Stimulated activated CD4-positive, alpha-beta T cell treated with anti-CD3 and anti-CD28 coated beads, Interleukin-15, amount 100 ng/mL, for 48 hours (primary cell): ENCODE results near the gene CST6.
A peak's percentile ranks its signal among the peaks of the same experiment; 100 is the strongest.
"Not testable (repeated sequence)": the region's sequence is repeated elsewhere in the genome, so short reads cannot be mapped to it uniquely, and the experiment has no call there.

Experiments used
- DNase-seq, 2 donors: peaks; one replicate each; pipeline ENCODE4 v3.0.0-alpha.2; 2020; ENCODE audit warnings: low read depth in 2 of 2

Gene CST6

DNA sequence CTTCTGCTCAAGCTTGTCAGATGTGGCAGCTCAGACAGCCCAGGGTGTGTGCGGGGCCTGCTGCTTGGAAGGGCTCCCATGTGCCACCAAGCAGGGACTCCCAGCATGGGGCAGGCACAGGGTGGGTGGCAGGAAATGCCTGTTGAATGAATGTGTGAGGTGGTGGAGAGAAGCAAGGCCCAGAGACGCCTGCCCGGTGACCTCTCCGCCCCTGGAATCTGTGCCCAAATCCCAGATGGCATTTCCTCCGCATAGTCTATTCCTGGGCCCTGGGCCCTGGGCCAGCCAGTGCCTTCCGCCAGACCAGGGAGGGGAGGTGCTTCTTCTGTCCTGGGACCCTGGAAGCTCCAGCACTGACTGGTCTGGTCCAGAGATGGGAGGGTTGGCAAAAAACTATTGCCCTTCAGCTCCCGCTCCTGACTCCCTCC, 3.7 kb downstream of the CST6 start:
- no peak for DNase-seq

DNA sequence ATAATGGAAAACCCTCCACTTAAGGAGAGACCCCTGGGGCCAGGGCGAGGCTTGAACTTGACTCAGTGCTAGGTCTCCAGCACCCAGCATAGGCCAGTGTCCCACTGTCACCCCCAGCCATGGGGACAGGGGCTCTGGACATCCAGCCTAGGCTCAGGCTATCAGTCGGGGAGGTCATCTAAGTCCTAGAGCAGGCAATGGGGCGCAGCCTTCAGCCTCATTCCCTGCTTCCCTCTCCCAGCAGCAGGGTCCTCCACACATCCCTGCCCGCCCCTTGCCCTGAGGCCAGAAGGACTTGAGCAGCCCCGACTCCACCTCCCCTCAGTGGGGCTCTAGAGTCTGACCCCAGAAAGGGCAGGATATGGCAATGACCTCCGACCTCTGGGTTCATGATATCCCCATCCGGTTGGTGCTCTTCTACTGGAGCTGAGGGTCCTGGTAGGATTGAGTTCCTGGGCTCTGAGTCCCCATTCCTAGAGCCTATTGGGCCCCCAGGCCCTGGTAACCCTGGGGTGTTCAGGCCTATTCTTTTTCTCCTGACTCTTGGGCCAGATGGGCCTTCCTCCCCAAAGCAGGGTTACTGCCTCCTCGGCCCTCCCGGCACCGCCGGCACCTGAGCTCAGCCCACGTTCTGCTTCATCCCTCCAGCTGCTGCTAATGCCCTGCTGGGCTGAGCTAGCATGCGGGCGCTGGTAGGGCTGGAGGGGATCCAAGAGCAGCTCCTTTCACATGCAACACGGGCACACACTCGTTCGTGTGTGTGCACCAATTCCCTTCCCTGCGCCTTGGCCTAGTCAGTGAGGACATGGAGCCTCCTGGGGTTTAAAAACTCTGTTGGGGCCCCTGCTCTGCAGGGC, 4.4 kb downstream of the CST6 start:
- no peak for DNase-seq

DNA sequence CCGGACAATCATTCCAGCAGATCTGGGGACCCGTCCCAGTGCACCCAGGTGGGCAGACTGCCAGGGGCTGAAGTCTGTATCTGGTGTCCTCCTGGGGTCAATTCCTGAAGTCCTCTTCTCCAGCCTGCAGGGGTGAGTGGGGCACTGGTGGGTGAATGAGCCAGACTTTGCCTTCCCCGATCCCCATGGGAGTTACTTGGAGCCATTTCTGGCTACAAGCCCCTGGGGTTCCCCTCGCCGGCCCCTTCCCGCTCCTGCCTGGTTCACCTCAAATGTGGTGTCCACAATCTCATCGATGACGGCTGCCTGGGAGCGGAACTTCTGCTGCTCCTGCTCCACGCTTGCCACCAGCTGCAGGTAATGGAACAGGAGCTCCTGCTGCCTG, 5.0 kb downstream of the CST6 start:
- DNase-seq: no peak

DNA sequence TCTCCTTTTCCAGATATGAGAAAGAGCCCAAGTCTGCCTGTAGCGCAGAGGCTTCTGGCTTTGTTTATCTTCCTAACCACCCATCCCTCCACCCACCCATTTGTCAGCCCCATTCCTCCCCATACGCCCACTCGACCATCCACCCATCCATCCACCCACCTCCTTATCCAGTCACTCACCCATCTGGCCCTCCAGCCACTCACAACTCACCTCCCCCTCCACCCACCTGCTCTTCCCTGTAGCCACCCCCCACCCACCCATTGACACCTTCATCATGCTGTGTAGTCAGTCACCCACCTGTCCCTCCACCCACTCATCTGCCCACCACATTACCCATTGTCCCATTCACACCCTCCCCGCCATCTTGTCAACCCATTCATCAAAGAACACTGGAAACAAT, 5.5 kb downstream of the CST6 start:
- no peak for DNase-seq

DNA sequence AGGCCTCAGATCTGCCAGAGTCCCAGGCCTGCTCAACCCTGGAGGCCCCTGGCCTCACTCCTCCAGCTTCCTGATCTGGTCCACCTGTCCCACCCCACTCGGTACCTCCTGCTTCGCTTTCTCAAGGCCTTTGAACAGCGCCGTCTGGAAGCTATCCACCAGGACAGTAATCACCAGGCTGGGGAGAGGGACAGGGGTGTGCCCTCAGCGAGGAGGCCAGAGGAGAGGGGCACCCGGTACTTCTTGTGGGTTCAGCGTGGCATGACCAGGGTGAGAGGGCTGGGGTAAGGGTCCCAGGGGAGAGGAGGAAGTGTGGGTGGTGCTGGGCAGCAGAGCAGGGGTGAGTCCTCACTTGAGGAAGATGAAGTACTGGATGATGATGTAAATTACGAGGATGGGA, 8.4 kb downstream of the CST6 start:
- no peak for DNase-seq

DNA sequence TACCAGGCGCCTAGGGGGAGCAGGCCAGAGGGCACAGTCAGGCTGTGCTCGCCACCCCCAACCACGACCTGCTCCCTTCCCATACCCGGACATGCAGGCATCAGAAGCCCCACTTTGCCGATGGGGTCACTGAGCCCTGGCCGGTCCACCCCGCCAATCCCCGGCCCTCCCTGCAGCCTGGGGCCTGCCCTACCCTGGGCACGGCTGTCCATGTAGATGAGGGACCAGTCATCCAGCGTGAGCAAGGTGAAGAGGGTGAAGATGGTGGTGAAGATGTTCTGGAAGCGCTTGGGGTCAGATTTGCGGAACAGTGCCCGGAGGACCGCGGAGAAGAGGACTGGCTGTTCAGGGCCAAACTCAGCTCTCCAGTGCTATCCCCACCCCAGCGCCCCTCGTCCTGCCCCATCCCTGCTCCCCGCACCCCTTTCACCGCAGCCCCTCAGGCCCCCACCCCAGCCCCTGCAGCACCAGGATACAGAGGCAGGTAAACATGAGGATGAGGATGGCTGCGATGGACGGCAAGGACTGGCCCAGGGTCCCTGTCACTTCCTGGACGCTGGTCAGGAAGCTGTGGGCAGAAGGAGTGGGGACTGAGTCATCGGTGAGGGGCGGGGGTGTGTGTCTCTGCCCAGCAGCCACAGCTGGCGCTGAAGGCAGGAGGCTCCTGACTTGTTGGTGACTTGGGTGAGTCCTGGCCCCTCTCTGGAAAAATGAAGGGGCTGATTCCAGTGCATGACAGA, 9.0 kb downstream of the CST6 start:
- DNase-seq: no peak

DNA sequence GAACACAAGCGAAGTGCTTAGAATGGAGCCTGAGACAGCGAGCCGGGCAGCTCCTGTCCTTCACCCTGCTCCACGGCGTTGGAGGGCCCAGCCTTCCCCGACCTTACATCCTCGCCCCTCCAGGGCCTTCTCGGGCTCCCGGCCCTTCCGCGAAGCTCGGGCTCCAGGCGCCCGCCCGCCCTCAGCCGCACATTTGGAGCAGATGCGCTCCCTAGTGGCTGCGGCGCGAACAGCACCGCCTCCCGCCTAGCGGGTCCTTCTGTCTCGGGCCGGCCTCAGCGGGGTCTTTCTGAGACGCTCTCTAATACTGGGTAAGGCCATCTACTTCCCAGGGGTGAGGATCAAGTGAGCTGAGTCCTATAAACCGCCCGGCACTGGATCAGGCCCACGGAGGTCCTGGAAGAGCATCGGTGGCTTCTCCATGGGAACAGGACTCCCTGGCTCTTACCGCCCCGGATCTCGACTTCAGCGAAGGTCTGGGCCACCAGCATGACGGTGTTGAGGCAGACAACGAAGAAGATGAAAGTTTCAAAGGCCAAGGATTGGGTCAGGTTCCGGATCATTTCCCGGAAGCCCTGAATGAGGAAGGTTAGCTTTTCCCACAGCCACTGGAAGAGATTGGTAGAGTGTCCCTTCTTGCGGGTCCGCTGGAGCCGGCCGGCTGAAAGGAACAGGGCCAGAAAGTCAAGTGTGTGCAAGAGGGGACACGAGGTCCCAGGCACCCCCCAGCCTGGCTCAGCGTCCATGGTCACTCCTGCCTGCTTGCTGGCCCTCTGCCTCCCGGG, 10.8 kb downstream of the CST6 start:
- peak; percentile 55 to 70 for DNase-seq

DNA sequence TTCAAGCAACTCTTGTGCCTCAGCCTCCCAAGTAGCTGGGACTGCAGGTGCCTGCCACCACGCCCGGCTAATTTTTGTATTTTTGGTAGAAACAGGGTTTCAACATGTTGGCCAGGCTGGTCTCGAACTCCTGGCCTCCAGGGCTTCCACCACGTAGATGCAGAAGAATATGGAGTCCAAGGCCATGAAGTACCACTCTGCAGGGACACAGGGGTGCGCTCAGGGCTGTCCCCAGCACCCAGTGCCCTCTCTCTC, 11.3 kb downstream of the CST6 start:
- not testable (repeated sequence) for DNase-seq

DNA sequence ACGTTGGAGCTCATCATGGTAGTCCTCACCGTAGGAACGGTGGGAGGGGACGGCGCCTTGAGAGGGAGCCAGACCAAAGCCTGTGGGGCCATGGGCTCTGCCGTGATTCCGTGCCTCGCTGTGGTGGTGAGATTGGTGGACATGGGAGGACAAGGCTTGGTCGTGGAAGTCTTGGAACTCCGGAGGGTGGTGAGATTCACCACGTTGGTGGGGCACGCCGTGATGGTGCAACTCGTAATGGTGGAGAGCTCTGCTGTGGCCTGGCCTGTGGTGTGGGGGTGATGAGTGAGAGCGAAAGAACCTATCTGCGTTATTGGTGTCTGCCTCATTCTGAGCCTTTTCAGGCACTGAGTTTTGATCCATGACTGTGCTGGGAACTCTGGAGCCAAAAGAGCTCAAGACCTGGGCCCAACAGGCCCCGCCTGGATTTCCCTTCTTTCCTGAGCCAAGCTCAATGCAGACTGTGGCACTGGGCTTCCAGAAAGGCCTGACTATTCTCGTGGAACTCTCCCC, 14.3 kb downstream of the CST6 start, which contains the start of gene CATSPER1:
TSS of gene CATSPER1 (minus strand) at position 463 of the 513 bp plus-strand sequence. CDS start at position 363, 100 bp downstream.
- DNase-seq: no peak

DNA sequence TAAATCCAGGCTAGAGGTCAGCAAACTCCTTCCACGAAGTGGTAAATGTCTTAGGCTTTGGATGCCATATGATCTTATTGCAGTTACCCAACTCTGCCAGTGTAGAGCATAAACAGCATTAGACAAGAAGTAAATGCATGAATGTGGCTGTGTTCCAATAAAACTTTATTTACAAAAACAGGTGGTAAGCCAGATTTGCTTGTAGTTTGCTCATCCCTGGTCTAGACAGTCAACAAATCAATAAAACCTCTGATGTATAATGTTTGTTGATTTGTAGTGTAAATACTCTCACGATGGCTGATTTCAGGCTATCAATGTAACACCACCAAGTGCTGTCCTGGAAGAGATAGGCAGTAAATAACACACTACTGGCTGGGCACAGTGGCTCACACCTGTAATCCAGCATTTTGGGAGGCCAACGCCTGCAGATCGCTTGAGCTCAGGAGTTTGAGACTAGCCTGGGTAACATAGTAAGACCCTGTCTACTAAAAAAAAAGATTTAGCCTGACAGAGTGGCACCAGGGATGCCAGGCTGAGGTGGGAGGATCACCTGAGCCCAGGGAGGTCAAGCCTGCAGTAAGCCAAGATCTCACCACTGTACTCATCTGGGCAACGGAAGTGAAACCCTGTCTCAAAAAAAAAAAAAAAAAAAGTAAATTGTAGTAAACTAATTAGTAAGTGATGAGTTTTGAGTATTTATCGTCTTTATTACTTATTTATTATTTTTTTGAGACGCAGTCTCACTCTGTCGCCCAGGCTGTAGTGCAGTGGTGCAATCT, 21.3 kb downstream of the CST6 start:
- DNase-seq: no peak

DNA sequence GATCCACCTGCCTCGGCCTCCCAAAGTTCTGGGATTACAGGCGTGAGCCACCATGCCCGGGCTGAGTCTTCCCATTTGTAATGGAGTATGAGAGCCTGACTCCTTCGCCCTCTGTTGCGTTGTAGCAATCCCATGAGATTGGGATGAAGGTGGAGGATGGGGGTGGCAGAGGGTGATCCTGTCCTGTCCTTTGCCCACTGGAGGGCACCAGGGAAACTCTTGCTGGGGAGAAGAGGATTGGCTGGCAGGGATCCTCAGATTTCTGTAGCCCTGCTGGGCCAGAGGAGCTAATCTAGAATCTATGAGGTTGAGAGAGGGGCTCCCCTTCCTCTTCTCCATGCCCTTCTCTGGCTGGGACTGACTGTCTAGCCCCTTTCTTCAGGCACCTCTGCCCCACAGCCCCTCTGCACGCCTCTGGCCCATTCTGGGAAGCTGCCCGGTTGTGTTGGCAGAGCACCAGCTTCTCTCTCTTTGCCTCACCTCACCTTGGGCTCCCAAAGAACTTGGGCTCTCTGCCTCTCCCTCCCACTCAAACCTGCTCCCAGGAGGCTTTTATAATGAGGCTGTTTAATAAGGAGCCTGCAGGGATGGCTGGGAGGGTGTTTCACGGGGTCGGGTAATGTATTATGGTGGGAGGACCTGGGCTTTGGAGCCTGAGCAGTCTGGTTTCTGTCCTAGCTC, 24.0 kb downstream of the CST6 start:
- no peak for DNase-seq

DNA sequence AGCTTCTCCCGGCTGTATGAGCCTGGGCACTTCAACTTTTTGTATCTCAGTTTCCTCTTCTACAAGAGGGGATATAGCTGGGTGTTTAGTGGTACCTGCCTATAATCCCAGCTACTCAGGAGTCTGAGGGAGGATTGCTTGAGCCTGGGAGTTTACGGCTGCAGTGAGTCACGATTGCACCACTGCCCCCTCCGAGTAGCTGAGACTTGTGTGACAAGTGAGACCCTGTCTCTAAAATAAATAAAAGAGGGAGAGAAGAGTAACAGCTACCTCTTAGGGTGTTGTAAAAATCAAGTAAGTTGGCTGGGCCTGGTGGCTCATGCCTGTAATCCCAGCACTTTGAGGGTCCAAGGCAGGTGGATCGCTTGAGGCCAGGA, 24.5 kb downstream of the CST6 start:
- no peak for DNase-seq

DNA sequence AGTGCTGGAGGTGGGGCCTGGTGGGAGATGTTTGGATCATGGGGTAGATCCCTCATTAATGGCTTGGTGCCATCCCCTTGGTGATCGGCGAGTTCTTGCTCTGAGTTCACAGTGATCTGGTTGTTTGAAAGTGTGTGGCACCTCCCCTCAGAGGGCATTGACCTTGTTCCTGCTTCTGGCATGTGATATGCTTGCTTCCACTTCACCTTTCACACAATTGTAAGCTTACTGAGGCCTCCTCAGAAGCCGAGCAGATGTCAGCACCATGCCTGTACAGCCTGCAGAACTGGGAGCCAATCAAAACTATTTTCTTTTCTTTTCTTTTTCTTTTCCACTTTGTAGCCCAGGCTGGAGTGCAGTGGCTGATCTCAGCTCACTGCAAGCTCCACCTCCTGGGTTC, 25.5 kb downstream of the CST6 start:
- DNase-seq: no peak

DNA sequence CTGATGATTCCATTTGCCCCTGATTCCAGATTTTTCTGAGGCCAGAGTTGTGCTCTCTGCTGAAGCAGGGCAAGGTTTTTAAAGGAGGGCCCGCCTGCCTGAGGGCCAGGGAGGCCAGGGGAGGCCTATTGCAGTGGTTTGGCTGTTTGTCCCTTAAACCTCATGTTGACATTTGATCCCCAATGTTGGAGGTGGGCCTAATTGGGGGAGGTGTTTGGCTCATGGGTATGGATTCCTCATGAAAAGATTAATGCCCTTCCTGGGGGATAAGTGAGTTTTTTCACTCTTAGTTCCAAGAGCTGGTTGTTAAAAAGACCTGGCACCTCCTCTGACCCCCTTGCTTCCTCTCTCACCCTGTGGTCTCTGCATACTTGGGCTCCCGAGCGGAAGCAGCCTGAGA, 28.0 kb downstream of the CST6 start:
- no peak for DNase-seq

DNA sequence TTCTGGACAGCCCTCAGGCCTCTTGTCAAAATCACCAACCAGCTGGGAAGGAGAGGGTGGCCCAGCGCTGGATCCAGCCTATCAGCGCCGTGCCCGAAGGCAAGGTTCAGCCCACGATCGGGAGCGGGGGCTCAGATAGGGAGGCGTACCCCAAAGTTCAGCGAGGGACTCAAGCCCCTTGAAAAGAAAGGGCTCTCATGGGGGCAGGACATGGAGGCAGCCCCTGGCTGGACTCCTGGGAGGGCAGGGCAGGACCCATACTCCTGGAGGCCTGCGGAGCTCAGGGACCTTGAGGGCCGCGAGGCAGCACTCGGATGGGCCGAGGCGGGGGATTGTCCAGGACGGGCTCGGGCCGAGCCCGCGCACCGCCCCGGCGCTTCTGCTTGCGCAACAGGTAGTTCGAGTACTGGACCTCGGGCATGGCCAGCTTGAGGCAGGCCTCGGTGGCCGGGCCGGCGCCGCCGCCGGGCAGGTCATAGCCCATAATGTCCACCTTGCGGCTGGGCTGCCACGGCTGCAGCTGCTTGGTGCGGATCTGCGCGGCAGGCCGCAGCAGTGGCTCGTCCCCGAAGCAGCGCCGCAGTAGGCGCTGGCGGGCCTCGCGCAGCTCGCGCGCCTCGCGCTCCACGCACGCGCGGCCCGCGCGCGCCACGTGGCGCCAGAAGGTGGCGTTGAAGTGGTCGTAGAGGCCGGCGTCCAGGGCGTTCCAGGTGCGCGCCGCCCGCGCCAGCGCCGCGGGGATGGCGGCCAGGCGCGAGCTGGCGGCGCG, 30.6 kb downstream of the CST6 start:
- no peak for DNase-seq

DNA sequence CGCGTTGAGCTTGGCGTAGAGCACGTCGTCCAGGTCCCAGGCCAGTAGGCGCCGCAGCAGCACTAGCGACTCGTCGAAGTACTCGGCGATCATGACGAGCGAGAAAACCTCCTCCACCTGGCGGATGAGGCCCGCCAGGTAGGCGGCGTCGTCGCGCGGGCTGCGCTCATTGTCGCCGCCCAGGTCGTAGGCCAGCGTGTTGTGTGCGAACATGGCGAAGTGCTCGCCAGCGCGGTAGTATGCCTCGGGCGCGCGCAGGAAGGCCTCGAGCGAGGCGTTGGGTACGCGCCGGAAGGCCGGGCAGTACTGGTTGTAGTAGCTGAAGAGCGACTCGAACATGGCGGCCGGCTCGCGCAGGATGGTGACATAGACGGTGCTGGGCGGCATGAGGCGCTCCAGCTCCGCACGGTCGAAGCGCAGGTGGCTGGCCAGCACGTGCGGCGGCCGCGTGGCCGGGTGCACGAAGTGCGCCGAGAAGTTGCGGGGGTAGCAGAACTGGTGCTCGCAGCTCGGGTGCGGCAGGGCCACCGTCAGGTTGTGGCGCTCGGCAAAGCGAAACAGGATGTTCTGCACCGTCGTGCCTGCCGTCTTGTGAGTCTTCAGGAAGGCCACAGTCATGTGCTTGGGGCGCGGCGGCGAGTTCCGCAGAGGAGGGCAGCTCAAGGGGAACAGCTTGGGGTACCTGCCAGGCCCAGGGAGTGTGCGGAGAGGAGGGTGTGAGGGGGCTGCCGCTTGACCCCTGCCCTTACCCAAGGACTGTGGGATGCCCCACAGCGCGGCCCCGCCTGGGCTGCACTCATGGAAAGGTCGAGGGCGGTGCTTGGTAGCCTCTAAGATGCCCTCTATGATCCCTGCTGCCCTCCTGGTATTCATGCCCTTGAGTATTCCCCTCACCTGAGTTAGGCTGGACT, 31.4 kb downstream of the CST6 start:
- DNase-seq: no peak

DNA sequence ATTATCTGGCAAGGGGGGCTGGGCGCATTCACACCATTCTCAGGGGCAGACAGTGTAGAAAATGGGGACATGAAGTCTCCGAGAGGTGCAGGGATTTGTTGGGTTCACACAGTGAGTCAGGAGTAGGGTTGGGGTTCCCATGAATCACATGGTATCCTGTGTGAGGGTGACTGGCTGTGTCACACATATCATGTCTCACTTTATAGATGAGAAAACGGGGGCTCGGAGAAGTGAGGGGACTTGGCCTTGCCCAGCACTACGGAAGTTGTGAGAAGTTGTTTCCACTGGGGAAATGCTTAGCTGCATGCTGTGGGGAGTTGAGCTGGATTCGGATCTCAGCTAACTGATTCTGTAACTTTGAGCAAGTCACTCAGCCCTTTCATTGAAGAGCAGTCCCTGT, 32.9 kb downstream of the CST6 start:
- no peak for DNase-seq

DNA sequence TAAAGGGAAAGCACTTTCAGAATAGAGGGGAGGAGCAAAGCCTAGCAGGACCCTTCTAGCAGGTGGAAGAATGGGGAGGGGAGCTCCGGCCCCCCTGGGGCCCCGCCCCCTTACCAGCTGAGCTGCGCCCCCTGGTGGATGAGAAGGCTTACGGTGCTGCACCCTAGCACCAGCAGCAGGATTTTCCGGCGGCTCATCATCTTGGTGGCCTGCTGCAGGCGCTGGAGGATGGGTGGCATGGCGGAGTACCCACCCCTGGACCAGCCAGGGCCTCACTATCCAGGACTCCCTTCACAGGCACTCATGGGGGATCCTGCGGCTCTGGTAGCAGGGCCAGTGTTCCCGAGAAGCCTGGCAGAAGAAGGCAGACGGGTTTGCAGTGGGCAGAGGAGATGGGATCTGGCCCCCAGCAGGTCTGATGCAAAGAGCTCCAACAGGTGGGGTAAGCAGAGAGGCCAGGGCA, 33.4 kb downstream of the CST6 start:
- peak; percentile 61 to 84 for DNase-seq

DNA sequence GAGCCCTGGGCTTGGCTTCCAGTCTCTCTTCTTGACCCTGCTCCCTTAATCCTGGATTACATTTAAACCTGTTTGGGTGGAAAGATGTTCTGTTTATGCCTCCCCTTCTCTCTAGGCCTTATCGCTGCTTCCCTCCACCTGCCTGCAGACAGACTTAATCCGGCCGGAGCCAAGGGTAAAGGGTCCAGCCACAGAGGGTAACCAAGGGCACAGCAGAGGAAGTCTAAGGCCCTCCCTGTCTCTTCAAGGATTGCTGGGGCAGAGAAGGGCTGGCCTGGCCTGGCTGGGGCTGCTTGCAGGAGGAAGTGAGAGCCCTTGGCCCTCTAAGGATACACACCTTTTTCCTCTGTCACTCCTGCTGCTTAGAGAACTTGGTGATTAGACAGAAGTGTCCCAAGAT, 35.1 kb downstream of the CST6 start:
- no peak for DNase-seq
